GM21423 (cell line): Measurements from ENCODE around the gene RABGGTB.
"Not testable (repeated sequence)": the region's sequence is repeated elsewhere in the genome, so short reads cannot be mapped to it uniquely, and the experiment has no call there.

ENCODE experiments used
- ATAC-seq: cut with Tn5 transposase; IDR thresholded peaks from one replicate; pipeline ENCODE4 v1.9.1; 2021; ENCODE audit warnings: mild to moderate bottlenecking, moderate library complexity; ENCODE audit not compliant: unreplicated experiment

RABGGTB gene

DNA sequence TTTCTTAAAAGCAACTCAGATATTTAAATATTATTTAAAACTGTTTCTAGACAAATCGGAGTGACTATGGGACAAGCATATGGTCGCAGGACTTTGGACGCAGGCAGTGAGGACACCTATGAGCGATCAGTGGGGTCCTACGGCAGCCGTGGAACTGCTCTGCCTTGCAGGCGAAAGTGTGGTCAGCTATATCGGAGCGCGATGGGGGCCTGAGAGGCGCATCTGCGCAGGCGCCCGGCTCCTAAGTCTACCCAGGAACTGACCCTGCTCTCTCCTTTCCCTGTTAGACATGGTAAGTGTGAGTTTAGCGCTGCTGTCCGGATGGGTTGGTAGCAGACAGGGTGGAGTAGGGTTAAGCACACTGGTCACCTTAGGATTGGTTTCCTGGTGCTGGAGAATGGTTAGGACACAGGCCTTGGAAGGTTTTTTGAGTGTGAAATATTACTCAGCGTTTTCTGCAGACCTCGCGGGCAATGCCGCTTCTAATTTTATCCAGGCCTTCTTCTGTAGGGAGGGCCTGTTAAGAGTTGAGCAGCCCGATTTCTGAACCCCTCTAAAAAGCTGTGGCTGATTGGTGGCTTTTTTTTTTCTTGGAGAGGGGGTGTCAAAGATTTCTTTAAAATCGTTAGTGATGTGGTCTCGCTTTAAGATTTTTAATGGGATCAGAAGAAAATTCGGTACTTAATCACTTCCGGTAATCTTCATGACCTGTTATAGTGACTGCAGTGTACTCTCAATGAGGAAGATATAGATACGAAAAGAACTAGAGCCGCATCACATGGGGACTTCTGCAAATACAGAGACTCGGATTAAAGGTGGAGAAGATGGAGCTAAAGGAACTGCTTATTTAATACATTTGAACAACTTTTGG lies at the start of gene RABGGTB:
RABGGTB (plus strand) TSS at position 274 of the 871 bp plus-strand sequence; CDS start at position 290, 16 bp downstream.
- peak; percentile 83 for ATAC-seq

DNA sequence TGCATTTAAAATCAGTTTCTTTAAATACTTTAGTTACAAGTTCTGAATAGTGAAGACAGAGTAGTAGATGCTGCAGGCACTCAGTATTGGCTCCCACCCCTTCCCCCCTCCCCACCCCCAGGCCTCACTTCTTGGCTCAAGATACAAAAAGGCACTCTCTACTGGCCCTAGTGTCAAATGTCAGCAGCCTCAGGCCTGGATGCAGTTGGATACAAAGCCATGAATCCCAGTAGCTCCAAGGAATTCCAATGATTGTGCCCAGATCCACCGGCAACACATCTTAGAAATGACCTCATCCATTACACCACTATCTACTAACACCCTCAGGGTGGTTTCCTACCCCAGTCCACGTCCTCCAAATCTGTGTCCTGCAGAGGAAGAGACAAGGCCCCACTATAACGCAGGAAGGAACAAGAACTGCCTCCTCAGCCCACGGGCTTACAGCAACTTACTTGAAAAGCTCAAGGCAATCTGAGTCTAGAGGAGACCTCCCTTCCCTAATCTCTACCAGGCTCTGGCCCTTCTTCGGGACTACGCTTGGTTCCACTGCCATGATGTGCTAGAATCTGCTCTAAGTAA lies 43.9 kb upstream of the RABGGTB start:
- ATAC-seq = no peak

DNA sequence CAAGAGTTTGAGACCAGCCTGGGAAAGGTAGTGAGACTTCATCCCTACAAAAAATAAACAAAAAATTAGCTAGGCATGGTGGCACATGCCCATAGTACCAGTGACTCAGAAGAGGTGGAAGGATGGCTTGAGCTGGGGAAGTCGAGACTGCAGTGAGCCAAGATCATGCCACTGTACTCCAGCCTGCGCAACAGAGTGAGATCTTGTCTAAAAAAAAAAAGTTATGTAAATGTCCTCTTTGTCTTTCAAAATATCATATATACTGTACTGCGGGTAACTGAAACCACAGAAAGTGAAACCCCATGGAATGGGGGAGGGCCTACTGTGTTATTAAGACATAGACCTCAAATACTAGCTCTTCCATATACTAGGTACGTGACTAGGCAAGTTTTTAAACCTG lies 40.8 kb upstream of the RABGGTB start:
- ATAC-seq = peak; percentile 68

DNA sequence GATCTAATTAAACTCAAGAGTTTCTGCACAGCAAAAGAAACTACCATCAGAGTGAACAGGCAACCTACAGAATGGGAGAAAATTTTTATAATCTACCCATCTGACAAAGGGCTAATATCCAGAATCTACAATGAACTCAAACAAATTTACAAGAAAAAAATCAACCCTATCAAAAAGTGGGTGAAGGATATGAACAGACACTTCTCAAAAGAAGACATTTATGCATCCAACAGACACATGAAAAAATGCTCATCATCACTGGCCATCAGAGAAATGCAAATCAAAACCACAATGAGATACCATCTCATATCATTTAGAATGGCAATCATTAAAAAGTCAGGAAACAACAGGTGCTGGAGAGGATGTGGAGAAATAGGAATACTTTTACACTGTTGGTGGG lies 28.8 kb upstream of the RABGGTB start:
- ATAC-seq = not testable (repeated sequence)

DNA sequence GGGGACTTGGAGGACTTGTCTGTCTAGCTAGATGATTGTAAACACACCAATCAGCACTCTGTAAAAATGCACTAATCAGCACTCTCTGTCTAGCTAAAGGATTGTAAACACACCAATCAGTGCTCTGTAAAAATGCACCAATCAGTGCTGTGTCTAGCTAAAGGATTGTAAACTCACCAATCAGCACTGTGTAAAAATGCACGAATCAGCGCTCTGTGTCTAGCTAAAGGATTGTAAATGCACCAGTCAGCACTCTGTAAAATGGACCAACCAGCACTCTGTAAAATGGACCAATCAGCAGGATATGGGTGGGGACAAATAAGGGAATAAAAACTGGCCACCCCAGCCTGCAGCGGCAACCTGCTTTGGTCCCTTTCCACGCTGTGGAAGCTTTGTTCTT lies 27.5 kb upstream of the RABGGTB start:
- ATAC-seq = not testable (repeated sequence)

DNA sequence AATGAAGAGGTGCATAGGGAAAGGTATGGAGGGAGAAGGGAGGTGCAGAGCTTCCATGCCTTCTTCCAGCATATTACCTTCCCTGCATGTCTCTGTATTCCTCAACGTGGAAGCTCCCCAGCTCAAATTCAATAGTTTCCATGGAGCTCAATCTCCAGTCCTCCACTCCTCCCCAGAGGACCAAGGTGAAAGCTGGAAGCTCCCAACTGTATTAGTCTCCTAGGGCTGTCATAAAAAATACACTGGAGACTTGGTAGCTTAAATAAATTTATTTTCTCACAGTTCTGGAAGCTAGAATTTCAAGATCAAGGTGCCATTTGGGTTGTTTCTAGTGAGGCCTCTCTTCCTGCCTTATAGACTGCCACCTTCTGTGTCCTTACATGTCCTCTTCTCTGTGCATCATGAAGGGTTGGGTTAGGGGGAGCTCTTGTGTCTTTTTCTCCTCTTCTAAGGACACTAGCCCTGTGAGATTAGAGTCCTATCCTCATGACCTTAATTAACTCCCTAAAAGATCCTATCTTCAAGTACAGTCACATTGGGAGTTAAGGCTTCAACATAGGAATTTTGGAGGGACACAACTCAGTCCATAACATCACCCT lies 21.9 kb upstream of the RABGGTB start:
- no peak for ATAC-seq

DNA sequence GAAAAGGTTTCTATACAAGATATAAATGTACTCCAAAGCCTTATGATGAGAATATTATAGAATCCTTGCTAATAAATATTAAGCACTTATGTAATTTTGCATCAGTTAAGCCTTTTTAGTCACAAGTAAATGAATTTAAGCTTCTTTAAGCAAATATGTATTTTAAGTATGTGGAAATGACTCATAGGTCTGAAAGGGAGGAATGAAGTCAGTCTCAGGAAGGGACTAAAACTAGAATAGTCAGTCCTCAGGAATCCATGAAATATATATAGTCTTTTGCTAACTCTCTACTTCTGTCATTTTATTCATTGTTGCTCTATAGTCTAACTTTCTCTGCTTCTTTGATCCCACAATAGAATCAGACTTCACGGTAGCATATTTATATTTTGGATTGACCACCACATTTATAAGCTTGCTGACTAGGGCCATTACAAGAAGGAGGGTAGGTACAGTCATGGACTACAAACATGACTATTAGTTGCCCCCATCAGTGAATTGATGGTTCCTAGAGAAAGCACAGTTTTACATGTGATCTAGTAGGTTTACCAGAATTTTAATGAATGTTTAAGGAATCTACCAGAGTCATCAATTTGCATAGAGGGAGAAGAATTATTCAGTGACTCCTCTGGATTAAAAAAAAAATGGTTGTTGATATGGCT lies 20.2 kb upstream of the RABGGTB start:
- ATAC-seq = no peak

DNA sequence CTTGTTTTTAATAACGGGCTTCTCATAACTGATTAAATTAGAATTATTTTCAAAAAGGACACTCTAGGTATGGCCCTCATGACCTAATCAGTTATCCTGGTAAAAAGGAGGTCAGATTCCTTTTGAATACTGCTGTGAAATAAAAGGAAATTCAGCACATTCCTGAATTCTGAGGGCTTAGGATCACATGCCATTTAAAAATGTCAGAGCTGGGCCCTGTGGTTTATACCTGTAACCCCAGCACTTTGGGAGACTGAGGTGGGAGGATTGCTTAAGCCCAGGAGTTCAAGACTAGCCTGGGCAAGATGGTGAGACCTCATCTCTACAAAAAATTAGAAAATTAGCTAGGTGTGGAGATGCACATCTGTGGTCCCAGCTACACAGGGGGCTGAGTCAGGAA lies 18.0 kb upstream of the RABGGTB start:
- no peak for ATAC-seq

DNA sequence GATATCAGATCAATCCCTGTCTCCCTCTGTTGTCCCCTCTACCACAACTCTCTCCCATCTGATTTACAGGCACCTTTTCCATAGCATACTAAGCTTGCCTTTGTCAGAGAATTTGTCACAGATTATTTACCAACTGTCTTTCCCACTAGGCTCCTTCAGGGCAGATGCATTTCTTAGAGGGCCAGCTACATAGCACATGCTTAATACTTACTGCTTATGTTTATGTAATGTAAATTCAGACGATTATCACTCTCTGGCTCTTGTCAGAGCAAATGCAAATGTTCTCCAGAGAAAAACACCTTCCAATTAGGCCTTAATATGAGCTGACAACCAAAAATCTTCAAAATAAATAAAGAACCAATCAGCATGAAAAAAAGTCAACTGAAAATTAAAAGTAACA lies 15.3 kb upstream of the RABGGTB start:
- no peak for ATAC-seq

DNA sequence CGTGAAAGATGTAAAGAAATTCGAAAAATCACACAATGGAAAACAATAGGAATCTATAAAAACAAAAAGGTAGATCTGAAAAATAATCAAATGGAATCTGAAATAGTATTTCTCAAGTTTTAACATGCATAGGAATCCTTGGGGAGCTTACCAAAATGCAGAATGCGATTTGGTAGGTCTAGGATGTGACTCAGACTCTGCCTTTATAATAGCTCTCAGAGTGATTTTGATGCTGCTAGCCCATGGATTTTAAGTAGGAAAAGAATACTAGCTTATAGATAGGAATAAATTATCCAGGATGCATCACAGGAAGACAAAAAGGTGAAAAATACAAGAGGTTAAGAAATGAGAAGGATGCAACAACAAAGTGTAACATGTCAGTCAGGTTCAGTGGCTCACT lies 14.1 kb upstream of the RABGGTB start:
- no peak for ATAC-seq

DNA sequence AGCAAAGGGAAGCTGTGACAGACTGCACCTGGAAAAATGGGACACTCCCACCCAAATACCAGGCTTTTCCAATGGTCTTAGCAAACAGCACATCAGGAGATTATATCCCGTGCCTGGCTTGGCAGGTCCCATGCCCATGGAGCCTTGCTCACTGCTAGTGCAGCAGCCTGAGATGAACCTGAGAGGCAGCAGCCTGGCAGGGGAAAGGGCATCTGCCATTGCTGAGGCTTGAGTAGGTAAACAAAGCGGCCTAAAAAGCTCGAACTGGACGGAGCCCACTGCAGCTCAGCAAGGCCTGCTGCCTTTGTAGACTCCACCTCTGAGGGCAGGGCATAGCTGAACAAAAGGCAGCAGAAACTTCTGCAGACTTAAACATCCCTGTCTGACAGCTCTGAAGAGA lies 8.2 kb upstream of the RABGGTB start:
- ATAC-seq = not testable (repeated sequence)

DNA sequence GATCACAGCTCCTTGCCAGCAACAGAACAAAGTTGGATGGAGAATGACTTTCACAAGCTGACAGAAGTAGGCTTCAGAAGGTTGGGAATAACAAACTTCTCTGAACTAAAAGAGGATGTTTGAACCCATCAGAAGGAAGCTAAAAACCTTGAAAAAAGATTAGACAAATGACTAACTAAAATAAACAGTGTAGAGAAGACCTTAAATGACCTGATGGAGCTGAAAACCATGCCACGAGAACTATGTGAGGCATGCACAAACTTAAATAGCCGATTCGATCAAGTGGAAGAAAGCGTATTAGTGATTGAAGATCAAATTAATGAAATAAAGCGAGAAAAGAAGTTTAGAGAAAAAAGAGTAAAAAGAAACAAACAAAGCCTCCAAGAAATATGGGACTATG lies 7.4 kb upstream of the RABGGTB start:
- not testable (repeated sequence) for ATAC-seq

DNA sequence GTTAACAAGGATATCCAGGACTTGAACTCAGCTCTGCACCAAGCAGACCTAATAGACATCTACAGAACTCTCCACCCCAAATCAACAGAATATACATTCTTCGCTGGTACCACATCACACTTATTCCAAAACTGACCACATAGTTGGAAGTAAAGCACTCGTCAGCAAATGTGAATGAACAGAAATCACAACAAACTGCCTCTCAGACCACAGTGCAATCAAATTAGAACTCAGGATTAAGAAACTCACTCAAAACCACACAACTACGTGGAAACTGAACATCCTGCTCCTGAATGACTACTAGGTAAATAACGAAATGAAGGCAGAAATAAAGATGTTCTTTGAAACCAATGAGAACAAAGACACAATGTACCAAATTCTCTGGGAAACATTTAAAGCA lies 5.9 kb upstream of the RABGGTB start:
- not testable (repeated sequence) for ATAC-seq

DNA sequence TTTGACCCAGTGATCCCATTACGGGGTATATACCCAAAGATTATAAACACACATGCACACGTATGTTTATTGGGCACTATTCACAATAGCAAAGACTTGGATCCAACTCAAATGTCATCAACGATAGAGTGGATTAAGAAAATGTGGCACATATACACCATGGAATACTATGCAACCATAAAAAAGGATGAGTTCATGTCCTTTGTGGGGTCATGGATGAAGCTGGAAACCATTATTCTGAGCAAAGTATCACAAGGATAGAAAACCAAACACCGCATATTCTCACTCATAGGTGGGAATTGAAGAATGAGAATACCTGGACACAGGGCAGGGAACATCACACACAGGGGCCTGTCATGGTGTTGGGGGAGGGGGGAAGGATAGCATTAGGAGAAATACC lies 2.1 kb upstream of the RABGGTB start:
- ATAC-seq = not testable (repeated sequence)

DNA sequence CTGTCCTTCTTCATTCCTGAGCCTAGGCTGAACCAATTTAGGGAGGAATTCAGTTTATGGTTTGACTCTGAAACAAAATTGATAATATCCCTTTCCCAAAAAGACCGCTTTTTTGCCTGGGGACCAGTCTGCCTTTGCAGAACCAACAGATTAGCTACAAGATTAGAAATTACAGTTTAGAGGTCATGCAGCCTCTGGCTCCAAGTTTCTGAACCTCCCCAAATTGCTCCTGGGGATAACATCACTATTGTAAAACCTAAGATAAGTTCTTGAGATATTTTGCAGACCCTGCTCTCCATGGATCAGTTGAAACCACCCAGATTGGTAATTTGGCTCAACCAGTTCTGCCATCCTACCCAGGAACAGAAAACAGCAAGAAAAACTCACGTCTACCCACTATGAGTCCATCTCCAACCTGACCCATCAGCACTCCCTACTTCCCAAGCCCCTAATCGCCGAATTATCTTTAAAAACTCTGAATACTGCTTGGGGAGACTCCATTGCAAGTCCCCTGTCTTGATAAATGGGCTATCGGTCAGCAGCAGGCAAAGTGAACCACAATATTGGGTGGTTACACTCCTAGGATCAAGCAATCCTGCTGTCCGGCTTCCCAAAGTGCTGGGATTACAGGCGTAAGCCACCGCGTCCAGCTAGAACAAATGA lies 605 bp upstream of the RABGGTB start:
- ATAC-seq = peak; percentile 27

DNA sequence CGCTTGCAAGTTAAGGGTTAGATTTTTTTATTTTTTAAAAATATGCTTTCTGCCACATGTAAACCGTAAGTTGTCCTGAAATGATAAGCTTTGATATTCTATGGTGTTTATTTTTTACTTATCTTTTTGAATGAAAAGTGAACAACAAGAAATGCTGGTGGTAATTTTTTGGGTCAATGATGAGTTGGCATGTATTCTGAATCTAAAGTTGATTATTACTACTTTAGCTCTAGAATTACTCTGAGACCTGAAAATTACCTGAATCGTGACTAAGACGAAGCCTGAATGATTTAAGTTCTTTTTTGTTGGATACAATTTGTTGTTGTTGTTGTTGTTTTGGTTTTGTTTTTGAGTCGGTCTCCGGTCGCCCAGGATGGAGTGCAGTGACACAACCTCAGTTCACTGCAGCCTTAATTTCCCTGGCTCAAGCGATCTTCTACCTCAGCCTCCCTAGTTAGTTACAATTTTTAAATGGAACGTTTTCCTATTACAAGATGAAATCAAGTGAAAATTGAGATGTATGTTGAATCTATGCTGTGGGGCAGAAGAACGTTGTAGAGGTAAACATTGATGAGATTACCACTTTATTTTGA lies 941 bp downstream of the RABGGTB start:
- no peak for ATAC-seq

DNA sequence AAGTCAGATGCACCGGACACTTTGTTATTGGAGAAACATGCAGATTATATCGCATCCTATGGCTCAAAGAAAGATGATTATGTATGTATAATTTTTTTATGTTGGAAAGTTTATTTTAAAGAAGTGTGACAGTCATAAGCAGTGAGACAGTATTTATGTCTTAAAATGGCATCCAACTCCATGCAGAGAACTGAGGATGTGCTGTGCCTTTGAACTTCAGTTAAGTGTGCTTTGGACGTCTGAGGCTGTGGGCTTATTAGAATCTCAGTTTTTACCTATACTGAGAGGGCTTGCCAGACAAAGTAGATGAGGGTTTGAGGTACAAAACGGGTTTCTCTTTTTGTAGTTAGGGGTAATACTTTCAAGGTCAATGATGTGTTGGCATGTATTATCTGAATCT lies 1.5 kb downstream of the RABGGTB start:
- no peak for ATAC-seq

DNA sequence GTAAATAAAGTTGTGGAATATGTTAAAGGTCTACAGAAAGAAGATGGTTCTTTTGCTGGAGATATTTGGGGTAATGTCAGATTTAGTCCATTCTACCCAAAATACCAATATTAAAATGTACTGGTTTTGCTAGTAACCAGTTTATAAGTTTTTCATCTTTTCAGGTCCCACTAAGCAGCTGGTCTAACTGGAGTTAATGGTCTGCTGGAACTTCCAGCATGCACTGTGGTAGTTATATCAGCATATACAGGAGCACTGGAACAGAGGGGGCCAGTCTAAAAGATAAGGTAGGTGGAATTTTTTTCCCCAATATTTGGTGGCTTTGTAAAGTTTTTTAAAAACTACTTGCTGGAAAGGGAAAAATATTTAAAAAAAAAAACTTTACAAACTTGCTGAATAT lies 3.9 kb downstream of the RABGGTB start:
- no peak for ATAC-seq

DNA sequence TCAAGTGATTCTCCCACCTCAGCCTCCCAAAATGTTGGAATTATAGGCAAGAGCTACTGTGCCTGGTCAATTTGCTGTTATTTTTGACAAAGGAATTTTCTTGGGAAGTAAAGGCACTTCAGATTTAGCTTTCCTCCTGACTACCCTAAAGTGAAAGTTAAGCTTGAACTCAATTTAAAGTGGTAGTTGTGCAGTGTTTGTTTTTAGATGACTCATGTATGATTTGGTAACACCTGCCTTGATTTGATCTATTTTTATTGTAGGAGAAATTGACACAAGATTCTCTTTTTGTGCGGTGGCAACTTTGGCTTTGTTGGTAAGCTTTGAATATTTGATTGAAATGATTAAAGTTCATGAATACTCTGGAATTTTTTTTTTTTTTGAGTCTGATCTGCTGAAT lies 5.0 kb downstream of the RABGGTB start:
- ATAC-seq = no peak

DNA sequence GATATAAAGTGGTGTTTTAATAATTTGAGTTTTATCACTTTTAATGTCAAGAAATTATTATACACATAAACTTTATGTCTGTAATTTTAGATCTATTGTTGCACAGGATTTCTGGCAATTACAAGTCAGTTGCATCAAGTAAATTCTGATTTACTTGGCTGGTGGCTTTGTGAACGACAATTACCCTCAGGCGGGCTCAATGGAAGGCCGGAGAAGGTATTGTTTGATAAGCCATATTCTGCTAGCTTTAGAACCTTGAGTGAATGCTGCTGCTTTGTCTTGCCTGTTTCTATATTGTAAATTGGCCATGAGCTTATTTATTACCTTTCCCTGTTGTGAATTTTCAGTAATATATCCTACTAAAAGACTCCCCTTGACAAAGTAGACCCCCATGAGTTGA lies 6.0 kb downstream of the RABGGTB start:
- no peak for ATAC-seq

DNA sequence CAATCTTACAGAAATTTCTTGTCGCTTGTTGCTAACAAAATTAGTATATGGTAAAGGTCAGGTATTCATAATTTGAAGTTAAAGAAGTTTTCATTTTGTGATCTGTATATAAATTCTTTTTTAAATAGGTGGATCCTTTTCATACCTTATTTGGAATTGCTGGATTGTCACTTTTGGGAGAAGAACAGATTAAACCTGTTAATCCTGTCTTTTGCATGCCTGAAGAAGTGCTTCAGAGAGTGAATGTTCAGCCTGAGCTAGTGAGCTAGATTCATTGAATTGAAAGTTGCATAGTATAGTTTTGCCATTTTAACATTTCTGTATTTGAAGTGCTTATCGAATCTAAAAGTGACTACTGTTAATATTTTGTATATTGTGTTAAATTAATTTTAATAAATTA lies 8.3 kb downstream of the RABGGTB start:
- ATAC-seq = no peak
